ENCODE results near the gene SPATA46.

SPATA46 gene

GRCh38 chr1:162351246-162351842 is 25.3 kb downstream of the SPATA46 start:
- no peak for DNase-seq

- no peak for DNase-seq
Observed at GRCh38 chr1:162349635-162350330, 26.9 kb downstream of the SPATA46 start.

- DNase-seq: no peak
Observed at GRCh38 chr1:162347281-162347680, 29.4 kb downstream of the SPATA46 start.

GRCh38 chr1:162343470-162343869 is 33.2 kb downstream of the SPATA46 start:
- DNase-seq: no peak

GRCh38 chr1:162342452-162342983 is 34.1 kb downstream of the SPATA46 start:
- no peak for DNase-seq

GRCh38 chr1:162336621-162337285 is 39.9 kb downstream of the SPATA46 start:
- no peak for DNase-seq

- no peak for DNase-seq
Observed at GRCh38 chr1:162335126-162335525, 41.5 kb downstream of the SPATA46 start.

GRCh38 chr1:162333991-162334390 is 42.7 kb downstream of the SPATA46 start:
- DNase-seq: no peak

- no peak for DNase-seq
Observed at GRCh38 chr1:162329826-162330225, 46.8 kb downstream of the SPATA46 start.

- no peak for DNase-seq
Observed at GRCh38 chr1:162328512-162328911, 48.1 kb downstream of the SPATA46 start.

- DNase-seq: no peak
Observed at GRCh38 chr1:162327788-162328165, 48.9 kb downstream of the SPATA46 start.

GRCh38 chr1:162327144-162327787 is 49.4 kb downstream of the SPATA46 start:
- no peak for DNase-seq

GRCh38 chr1:162326559-162326958 is 50.1 kb downstream of the SPATA46 start:
- no peak for DNase-seq

- DNase-seq: no peak
Observed at GRCh38 chr1:162324396-162324795, 52.3 kb downstream of the SPATA46 start.
